ENCODE data around the gene KRTAP21-2.
"Not testable (repeated sequence)": the region's sequence is repeated elsewhere in the genome, so short reads cannot be mapped to it uniquely, and the experiment has no call there.

Gene KRTAP21-2

DNA sequence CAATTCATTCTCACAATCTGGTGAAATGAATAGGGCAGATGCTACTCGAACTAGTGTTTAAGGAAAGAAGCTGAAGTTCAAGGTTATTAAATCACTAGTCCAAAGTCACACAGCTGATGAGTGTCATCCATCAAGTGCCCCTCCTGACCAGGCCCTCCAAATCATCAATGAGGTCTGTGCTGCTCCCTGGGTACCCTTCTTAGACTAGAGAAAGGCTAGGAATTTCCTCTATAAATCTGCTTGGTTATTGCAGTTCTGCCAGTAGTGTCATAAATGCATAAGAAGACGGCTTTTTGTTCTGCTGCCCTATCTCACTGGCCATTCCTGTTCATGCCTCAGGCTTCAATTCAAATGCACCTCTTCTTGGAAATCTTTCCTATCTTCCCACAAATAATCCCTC, 13.7 kb upstream of the KRTAP21-2 start:
- Histone ChIP-seq H3K18ac (ENCODE audit: low read length) (no peak overlapping the region), H3K27me3 (ENCODE audit: insufficient read depth, low read length) (no peaks in the 10 kb centered on the region), H4K91ac (ENCODE audit: low read depth, low read length) (no peak overlapping the region)

DNA sequence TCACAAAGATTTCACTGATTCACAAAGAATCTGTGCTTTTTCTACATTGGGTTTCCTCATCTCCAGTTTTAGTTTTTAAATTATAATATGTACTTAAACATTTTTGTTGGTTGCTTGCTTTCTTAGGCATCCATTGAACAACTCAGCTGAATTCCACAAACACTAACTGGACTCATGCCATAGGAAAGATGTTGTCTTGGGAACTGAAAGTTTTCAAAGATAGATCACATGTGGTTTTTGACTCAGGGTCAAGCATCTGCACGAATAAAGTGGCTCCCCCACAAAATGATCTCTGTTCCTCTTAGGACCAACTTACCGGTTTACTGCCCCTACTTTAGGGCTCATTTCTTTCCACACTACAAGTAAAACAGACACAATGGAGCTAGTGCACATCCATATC, 11.2 kb upstream of the KRTAP21-2 start:
- no peak overlapping the region for H4K8ac ChIP-seq (ENCODE audit: low read depth, low read length)
- H3K9ac ChIP-seq (ENCODE audit: low read length), result no peak overlapping the region
- no peaks in the 10 kb centered on the region for H3K4me1 ChIP-seq (ENCODE audit: control insufficient read depth in 1 of 2, insufficient read depth in 2 of 2, low read length in 2 of 2)
- no peak overlapping the region for H2BK120ac ChIP-seq (ENCODE audit: insufficient read depth, low read length, poor library complexity)
- H3K4ac ChIP-seq (ENCODE audit: low read depth, low read length), result no peak overlapping the region
- H3K27ac ChIP-seq (ENCODE audit: low read depth, low read length), result no peak overlapping the region
- no peaks in the 10 kb centered on the region for H3K9me3 ChIP-seq (ENCODE audit: insufficient read depth, low read depth, low read length)
- no peak overlapping the region for H2BK12ac ChIP-seq (ENCODE audit: low read length)
- no peak overlapping the region for H4K12ac ChIP-seq (ENCODE audit: low read depth, low read length)
- no peak overlapping the region for H3K4me2 ChIP-seq (ENCODE audit: low read length)
- no peak overlapping the region for H3K18ac ChIP-seq (ENCODE audit: low read length)
- WGBS (ENCODE audit: extremely low coverage, insufficient coverage, insufficient read length), result no CpG with 5 or more reads among the region's 2 CpGs
- no peak overlapping the region for H2BK5ac ChIP-seq (ENCODE audit: low read depth, low read length, poor library complexity)
- H2AK5ac ChIP-seq (ENCODE audit: low read length), result no peak overlapping the region
- no peaks in the 10 kb centered on the region for H3K36me3 ChIP-seq (ENCODE audit: control insufficient read depth in 1 of 2, insufficient read depth in 2 of 2, low read length in 2 of 2)
- no peaks in the 10 kb centered on the region for H3K27me3 ChIP-seq (ENCODE audit: insufficient read depth, low read length)
- H3K79me2 ChIP-seq (ENCODE audit: control insufficient read depth, insufficient read depth, low read length, poor library complexity), result no peaks in the 10 kb centered on the region
- H4K91ac ChIP-seq (ENCODE audit: low read depth, low read length), result no peak overlapping the region
- no peak overlapping the region for H3K23ac ChIP-seq (ENCODE audit: low read length)
- no peak for DNase-seq
- H3K79me1 ChIP-seq (ENCODE audit: low read length), result no peaks in the 10 kb centered on the region
- no peak overlapping the region for H3K14ac ChIP-seq (ENCODE audit: low read length)
- H2AFZ ChIP-seq (ENCODE audit: insufficient read depth, low read length, poor library complexity), result no peak overlapping the region
- H3K4me3 ChIP-seq (ENCODE audit: low read depth, low read length), result no peak overlapping the region

More for the DNA sequence above, 13.7 kb upstream of the KRTAP21-2 start:
- H3K79me1 ChIP-seq (ENCODE audit: low read length), result no peaks in the 10 kb centered on the region
- no peak overlapping the region for H4K12ac ChIP-seq (ENCODE audit: low read depth, low read length)
- no CpG with 5 or more reads among the region's 2 CpGs for WGBS (ENCODE audit: extremely low coverage, insufficient coverage, insufficient read length)
- H3K27ac ChIP-seq (ENCODE audit: low read depth, low read length), result no peak overlapping the region
- H4K8ac ChIP-seq (ENCODE audit: low read depth, low read length), result no peak overlapping the region
- H3K4ac ChIP-seq (ENCODE audit: low read depth, low read length), result no peak overlapping the region
- H3K14ac ChIP-seq (ENCODE audit: low read length), result no peak overlapping the region
- H3K4me1 ChIP-seq (ENCODE audit: control insufficient read depth in 1 of 2, insufficient read depth in 2 of 2, low read length in 2 of 2), result no peaks in the 10 kb centered on the region
- no peaks in the 10 kb centered on the region for H3K9me3 ChIP-seq (ENCODE audit: insufficient read depth, low read depth, low read length)
- no peak overlapping the region for H2BK5ac ChIP-seq (ENCODE audit: low read depth, low read length, poor library complexity)
- no peak overlapping the region for H2AK5ac ChIP-seq (ENCODE audit: low read length)
- H2BK12ac ChIP-seq (ENCODE audit: low read length), result no peak overlapping the region
- H3K4me2 ChIP-seq (ENCODE audit: low read length), result no peak overlapping the region
- H2BK120ac ChIP-seq (ENCODE audit: insufficient read depth, low read length, poor library complexity), result no peak overlapping the region
- no peak overlapping the region for H3K9ac ChIP-seq (ENCODE audit: low read length)
- H2AFZ ChIP-seq (ENCODE audit: insufficient read depth, low read length, poor library complexity), result no peak overlapping the region
- no peak overlapping the region for H3K4me3 ChIP-seq (ENCODE audit: low read depth, low read length)
- no peak for DNase-seq
- H3K23ac ChIP-seq (ENCODE audit: low read length), result no peak overlapping the region
- H3K36me3 ChIP-seq (ENCODE audit: control insufficient read depth in 1 of 2, insufficient read depth in 2 of 2, low read length in 2 of 2), result no peaks in the 10 kb centered on the region
- no peaks in the 10 kb centered on the region for H3K79me2 ChIP-seq (ENCODE audit: control insufficient read depth, insufficient read depth, low read length, poor library complexity)

DNA sequence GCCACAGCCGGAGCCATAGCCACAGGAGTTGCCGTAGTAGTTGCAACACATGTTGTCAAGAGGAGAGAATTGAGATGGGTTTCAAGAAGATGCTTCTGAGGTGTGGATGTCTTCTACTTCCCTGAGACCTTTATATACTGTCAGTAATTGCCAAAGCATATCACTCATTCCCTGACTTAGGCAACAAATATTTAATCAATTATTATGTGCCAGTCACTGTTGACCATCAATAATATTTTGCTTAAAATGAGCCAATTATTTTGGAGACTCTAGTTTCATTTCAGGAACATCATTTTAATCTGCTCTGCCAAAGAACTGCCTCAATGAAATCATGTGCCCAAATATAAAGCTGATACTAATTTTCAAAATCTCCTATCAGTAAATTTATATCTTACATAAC, 8.3 kb upstream of the KRTAP21-2 start, which contains the start of gene KRTAP21-1:
TSS of gene KRTAP21-1 (minus strand) at position 101 of the 400 bp plus-strand sequence. CDS start at position 51, 50 bp downstream.
- not testable (repeated sequence) for H2AFZ ChIP-seq (ENCODE audit: insufficient read depth, low read length, poor library complexity); H3K4me1 ChIP-seq (ENCODE audit: control insufficient read depth in 1 of 2, insufficient read depth in 2 of 2, low read length in 2 of 2); H3K27me3 ChIP-seq (ENCODE audit: insufficient read depth, low read length); H4K91ac ChIP-seq (ENCODE audit: low read depth, low read length); H3K9ac ChIP-seq (ENCODE audit: low read length); H3K14ac ChIP-seq (ENCODE audit: low read length); H3K4me2 ChIP-seq (ENCODE audit: low read length); H3K18ac ChIP-seq (ENCODE audit: low read length); H3K9me3 ChIP-seq (ENCODE audit: insufficient read depth, low read depth, low read length); H2BK120ac ChIP-seq (ENCODE audit: insufficient read depth, low read length, poor library complexity); H3K79me1 ChIP-seq (ENCODE audit: low read length); H2AK5ac ChIP-seq (ENCODE audit: low read length); H3K36me3 ChIP-seq (ENCODE audit: control insufficient read depth in 1 of 2, insufficient read depth in 2 of 2, low read length in 2 of 2); H2BK12ac ChIP-seq (ENCODE audit: low read length); H3K23ac ChIP-seq (ENCODE audit: low read length); H4K8ac ChIP-seq (ENCODE audit: low read depth, low read length); H2BK5ac ChIP-seq (ENCODE audit: low read depth, low read length, poor library complexity); H4K12ac ChIP-seq (ENCODE audit: low read depth, low read length); H3K27ac ChIP-seq (ENCODE audit: low read depth, low read length); DNase-seq; H3K79me2 ChIP-seq (ENCODE audit: control insufficient read depth, insufficient read depth, low read length, poor library complexity); H3K4me3 ChIP-seq (ENCODE audit: low read depth, low read length); H3K4ac ChIP-seq (ENCODE audit: low read depth, low read length)
- WGBS (ENCODE audit: extremely low coverage, insufficient coverage, insufficient read length), result no CpG with 5 or more reads among the region's 2 CpGs

DNA sequence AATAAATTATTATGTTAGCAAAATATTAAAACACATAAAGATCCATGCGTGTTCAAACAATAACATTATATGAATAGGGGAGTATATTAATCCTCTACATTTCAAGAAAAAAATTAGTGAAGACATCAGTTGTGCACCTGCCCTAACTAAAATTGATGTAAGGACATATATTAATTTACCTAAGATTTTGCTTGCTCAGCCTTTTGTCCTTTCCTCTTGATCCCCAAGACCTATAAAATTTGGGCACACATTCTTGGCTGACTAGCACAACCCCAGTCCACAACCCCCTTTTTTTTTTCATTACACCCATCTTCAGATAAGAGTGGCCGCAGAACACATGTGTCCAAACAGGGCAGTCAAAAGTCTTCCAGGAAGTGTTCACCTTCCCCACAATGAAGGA, 6.6 kb downstream of the KRTAP21-2 start:
- Histone ChIP-seq H4K8ac (ENCODE audit: low read depth, low read length) (no peak overlapping the region), H2AK5ac (ENCODE audit: low read length) (no peak overlapping the region), H3K79me2 (ENCODE audit: control insufficient read depth, insufficient read depth, low read length, poor library complexity) (no peaks in the 10 kb centered on the region), H3K18ac (ENCODE audit: low read length) (no peak overlapping the region), H3K4ac (ENCODE audit: low read depth, low read length) (no peak overlapping the region), H3K9ac (ENCODE audit: low read length) (no peak overlapping the region), H3K36me3 (ENCODE audit: control insufficient read depth in 1 of 2, insufficient read depth in 2 of 2, low read length in 2 of 2) (no peaks in the 10 kb centered on the region), H4K12ac (ENCODE audit: low read depth, low read length) (no peak overlapping the region), H3K4me1 (ENCODE audit: control insufficient read depth in 1 of 2, insufficient read depth in 2 of 2, low read length in 2 of 2) (no peaks in the 10 kb centered on the region), H3K27ac (ENCODE audit: low read depth, low read length) (no peak overlapping the region), H3K9me3 (ENCODE audit: insufficient read depth, low read depth, low read length) (no peaks in the 10 kb centered on the region), H3K23ac (ENCODE audit: low read length) (no peak overlapping the region), H2AFZ (ENCODE audit: insufficient read depth, low read length, poor library complexity) (no peak overlapping the region), H3K27me3 (ENCODE audit: insufficient read depth, low read length) (no peaks in the 10 kb centered on the region), H2BK5ac (ENCODE audit: low read depth, low read length, poor library complexity) (no peak overlapping the region), H3K79me1 (ENCODE audit: low read length) (no peaks in the 10 kb centered on the region), H3K4me3 (ENCODE audit: low read depth, low read length) (no peak overlapping the region), H4K91ac (ENCODE audit: low read depth, low read length) (no peak overlapping the region), H3K14ac (ENCODE audit: low read length) (no peak overlapping the region), H3K4me2 (ENCODE audit: low read length) (no peak overlapping the region), H2BK12ac (ENCODE audit: low read length) (no peak overlapping the region), H2BK120ac (ENCODE audit: insufficient read depth, low read length, poor library complexity) (no peak overlapping the region)
- no peak for DNase-seq
- WGBS (ENCODE audit: extremely low coverage, insufficient coverage, insufficient read length), result no CpG with 5 or more reads among the region's 2 CpGs
